H1 (cell line): ENCODE results near the gene DAG1.

ENCODE experiments used
- CREB1 ChIP-seq: IDR thresholded peaks from 2 replicates; pipeline ENCODE4 v1.6.1; 2012; ENCODE audit warnings: inconsistent platforms
- EP300 ChIP-seq, 2 experiments: IDR thresholded peaks; 1 replicate in 1 of 2; 2 replicates in 1 of 2; pipeline ENCODE4 v1.6.1; 2011 to 2012; ENCODE audit warnings: low read depth in 2 of 2, low read length in 2 of 2, mild to moderate bottlenecking in 2 of 2, borderline replicate concordance in 1 of 2, inconsistent platforms in 1 of 2, moderate library complexity in 1 of 2
- HDAC6 ChIP-seq: IDR thresholded peaks from one replicate; pipeline ENCODE4 v1.7.1; 2012; ENCODE audit warnings: low read depth, mild to moderate bottlenecking, inconsistent platforms, low read length, moderate library complexity
- JUN ChIP-seq: IDR thresholded peaks from 2 replicates; pipeline ENCODE4 v1.6.1; 2011; ENCODE audit warnings: low read depth, mild to moderate bottlenecking, improper control_type of control experiment, low read length
- NRF1 ChIP-seq: IDR thresholded peaks from 2 replicates; pipeline ENCODE4 v1.6.1; 2011; ENCODE audit warnings: mild to moderate bottlenecking, low read depth, low read length, improper control_type of control experiment
- POLR2A ChIP-seq, 2 experiments: IDR thresholded peaks; 1 replicate in 1 of 2; 2 replicates in 1 of 2; pipeline ENCODE4 v1.6.1; 2011; ENCODE audit warnings: low read depth in 2 of 2, low read length in 2 of 2, mild to moderate bottlenecking in 2 of 2; ENCODE audit errors: control extremely low read depth in 1 of 2
- POLR2AphosphoS5 ChIP-seq: IDR thresholded peaks from 2 replicates; pipeline ENCODE4 v1.6.1; 2011; ENCODE audit warnings: low read depth, low read length
- RFX5 ChIP-seq: IDR thresholded peaks from 2 replicates; pipeline ENCODE4 v1.6.1; 2011; ENCODE audit warnings: low read depth, low read length, improper control_type of control experiment, borderline replicate concordance
- SP1 ChIP-seq: IDR thresholded peaks from 2 replicates; pipeline ENCODE4 v1.6.1; 2011; ENCODE audit warnings: low read depth, low read length
- TAF7 ChIP-seq: optimal IDR thresholded peaks from 2 replicates; pipeline ENCODE3; 2011; ENCODE audit warnings: low read depth, mild to moderate bottlenecking, inconsistent platforms, low read length, moderate library complexity, borderline replicate concordance
- TEAD4 ChIP-seq: IDR thresholded peaks from 2 replicates; pipeline ENCODE4 v1.6.1; 2012; ENCODE audit warnings: low read depth, low read length, inconsistent platforms, mixed read lengths
- ZNF274 ChIP-seq: IDR thresholded peaks from 2 replicates; pipeline ENCODE4 v1.7.0; 2012; ENCODE audit warnings: low read length, borderline replicate concordance; ENCODE audit errors: extremely low read depth
- TF ChIP-seq, protein P1 (sequence below), 3 experiments: IDR thresholded peaks; 1 replicate in 2 of 3; 2 replicates in 1 of 3; pipeline versions ENCODE4 v1.5.1 to v1.6.1; 2011; ENCODE audit warnings: low read length in 3 of 3, mild to moderate bottlenecking in 3 of 3, inconsistent platforms in 2 of 3, low read depth in 1 of 3, moderate library complexity in 1 of 3; ENCODE audit not compliant: insufficient read depth in 1 of 3; ENCODE audit errors: control extremely low read depth in 1 of 3
- TF ChIP-seq, protein P2 (sequence below): IDR thresholded peaks from 2 replicates; pipeline ENCODE4 v1.6.1; 2012; ENCODE audit warnings: low read length, inconsistent platforms

DNA sequence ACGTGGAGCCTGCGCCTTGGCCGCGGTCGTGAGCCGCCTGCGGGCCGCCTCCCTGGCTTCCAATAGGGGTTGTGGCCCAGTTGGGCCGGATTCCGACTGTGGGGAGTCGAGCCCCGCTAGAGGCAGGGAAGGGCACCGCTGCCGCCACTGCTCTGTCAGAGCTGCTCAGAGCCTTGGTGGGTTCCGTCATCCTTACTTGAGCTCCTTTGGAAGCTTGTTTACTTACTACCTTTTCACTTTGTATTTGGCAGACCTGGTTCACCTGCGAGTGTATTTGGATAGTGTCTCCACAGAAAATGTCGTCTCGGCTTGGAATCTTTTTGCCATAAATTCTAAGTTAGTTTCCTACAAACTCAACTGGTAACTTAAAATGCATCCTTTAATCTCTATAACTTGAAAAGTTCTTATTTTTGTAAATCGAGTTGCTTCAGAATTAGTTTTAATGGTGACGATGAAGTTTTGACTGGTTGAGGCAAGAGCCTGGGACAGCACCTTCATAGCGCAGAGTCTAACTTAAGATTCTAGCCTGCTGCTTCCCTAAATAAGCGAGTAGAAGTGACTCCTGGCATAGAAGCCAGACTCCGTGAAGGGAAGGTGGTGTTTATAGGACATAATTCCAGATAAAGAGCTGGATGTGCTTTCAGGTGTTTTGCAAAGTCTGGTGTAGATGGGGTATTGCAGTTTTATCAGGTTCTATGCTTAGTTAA, 800 bp downstream of the DAG1 start:
- TF ChIP-seq, protein P1, sequence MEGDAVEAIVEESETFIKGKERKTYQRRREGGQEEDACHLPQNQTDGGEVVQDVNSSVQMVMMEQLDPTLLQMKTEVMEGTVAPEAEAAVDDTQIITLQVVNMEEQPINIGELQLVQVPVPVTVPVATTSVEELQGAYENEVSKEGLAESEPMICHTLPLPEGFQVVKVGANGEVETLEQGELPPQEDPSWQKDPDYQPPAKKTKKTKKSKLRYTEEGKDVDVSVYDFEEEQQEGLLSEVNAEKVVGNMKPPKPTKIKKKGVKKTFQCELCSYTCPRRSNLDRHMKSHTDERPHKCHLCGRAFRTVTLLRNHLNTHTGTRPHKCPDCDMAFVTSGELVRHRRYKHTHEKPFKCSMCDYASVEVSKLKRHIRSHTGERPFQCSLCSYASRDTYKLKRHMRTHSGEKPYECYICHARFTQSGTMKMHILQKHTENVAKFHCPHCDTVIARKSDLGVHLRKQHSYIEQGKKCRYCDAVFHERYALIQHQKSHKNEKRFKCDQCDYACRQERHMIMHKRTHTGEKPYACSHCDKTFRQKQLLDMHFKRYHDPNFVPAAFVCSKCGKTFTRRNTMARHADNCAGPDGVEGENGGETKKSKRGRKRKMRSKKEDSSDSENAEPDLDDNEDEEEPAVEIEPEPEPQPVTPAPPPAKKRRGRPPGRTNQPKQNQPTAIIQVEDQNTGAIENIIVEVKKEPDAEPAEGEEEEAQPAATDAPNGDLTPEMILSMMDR (IDR thresholded peaks at IDR 0.05; ENCODE audit: control extremely low read depth in 1 of 3, insufficient read depth in 1 of 3, low read depth in 1 of 3, low read length in 3 of 3) = no peak
- TF ChIP-seq POLR2AphosphoS5 (no peak), TEAD4 (no peak), RFX5 (no peak), POLR2A (IDR thresholded peaks at IDR 0.05; ENCODE audit: control extremely low read depth in 1 of 2, low read depth in 2 of 2, low read length in 2 of 2) (no peak), TAF7 (no peak), HDAC6 (no peak), JUN (no peak), NRF1 (no peak), CREB1 (no peak), ZNF274 (no peak), SP1 (no peak), EP300 (IDR thresholded peaks at IDR 0.05; ENCODE audit: borderline replicate concordance in 1 of 2, low read depth in 2 of 2, low read length in 2 of 2) (no peak)
- TF ChIP-seq, protein P2, sequence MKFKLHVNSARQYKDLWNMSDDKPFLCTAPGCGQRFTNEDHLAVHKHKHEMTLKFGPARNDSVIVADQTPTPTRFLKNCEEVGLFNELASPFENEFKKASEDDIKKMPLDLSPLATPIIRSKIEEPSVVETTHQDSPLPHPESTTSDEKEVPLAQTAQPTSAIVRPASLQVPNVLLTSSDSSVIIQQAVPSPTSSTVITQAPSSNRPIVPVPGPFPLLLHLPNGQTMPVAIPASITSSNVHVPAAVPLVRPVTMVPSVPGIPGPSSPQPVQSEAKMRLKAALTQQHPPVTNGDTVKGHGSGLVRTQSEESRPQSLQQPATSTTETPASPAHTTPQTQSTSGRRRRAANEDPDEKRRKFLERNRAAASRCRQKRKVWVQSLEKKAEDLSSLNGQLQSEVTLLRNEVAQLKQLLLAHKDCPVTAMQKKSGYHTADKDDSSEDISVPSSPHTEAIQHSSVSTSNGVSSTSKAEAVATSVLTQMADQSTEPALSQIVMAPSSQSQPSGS = no peak
